ENCODE data around the gene CRK.

GRCh38 chr17:1374431-1375177 lies 81.4 kb downstream of the CRK start:
- TF ChIP-seq GATA2 (IDR thresholded peaks at IDR 0.05; ENCODE audit: low read depth, low read length) (no peak), GATA3 (IDR thresholded peaks at IDR 0.05; ENCODE audit: low read depth, low read length) (no peak)
